Kidney (tissue), 14 donors: ENCODE data around the gene SNW1. TPM values are rescaled to one million over a fixed set of nuclear protein-coding genes. Genes with fewer than 3 reads are reported as not detected.
"Not testable (repeated sequence)": the region's sequence is repeated elsewhere in the genome, so short reads cannot be mapped to it uniquely, and the experiment has no call there.

Source experiments
- DNase-seq, 5 donors: peaks; one replicate each; pipeline ENCODE4 v3.0.0-alpha.2; 2013 to 2020
- FAIRE-seq: peaks from 2 replicates; lab custom pipeline; 2012; peaks lifted over from hg19 to GRCh38; lab: Jason Lieb, UNC
- H3K27ac ChIP-seq, 2 donors: one replicate each; pipeline ENCODE4 v1.7.0; 2013; ENCODE audit warnings: low read depth in 2 of 2, low read length in 2 of 2, inconsistent platforms in 1 of 2
- H3K27me3 ChIP-seq: one replicate; pipeline ENCODE4 v1.7.1; 2013; ENCODE audit warnings: low read length, inconsistent platforms; ENCODE audit not compliant: control insufficient read depth, insufficient read depth
- H3K36me3 ChIP-seq, 3 donors: one replicate each; pipeline versions ENCODE4 v1.7.0 to v1.7.1; 2013; ENCODE audit warnings: low read length in 3 of 3, control low read depth in 1 of 3, inconsistent platforms in 1 of 3; ENCODE audit not compliant: insufficient read depth in 3 of 3, control insufficient read depth in 2 of 3
- H3K4me1 ChIP-seq, 3 donors: one replicate each; pipeline versions ENCODE4 v1.7.0 to v1.7.1; 2013; ENCODE audit warnings: low read length in 3 of 3, inconsistent platforms in 1 of 3, low read depth in 1 of 3; ENCODE audit not compliant: control insufficient read depth in 2 of 3, insufficient read depth in 2 of 3
- H3K4me3 ChIP-seq, 3 donors: one replicate each; pipeline versions ENCODE4 v1.7.0 to v1.8.1; 2013; ENCODE audit warnings: low read length in 3 of 3, control low read depth in 1 of 3, inconsistent platforms in 1 of 3
- H3K9ac ChIP-seq, 3 donors: one replicate each; pipeline versions ENCODE4 v1.7.0 to v1.7.1; 2013; ENCODE audit warnings: low read length in 3 of 3, control low read depth in 1 of 3, inconsistent platforms in 1 of 3
- H3K9me3 ChIP-seq, 3 donors: one replicate each; pipeline versions ENCODE4 v1.7.0 to v1.7.1; 2013; ENCODE audit warnings: low read length in 3 of 3, control low read depth in 1 of 3, inconsistent platforms in 1 of 3; ENCODE audit not compliant: control insufficient read depth in 2 of 3, insufficient read depth in 1 of 3
- intact Hi-C: fragments of 100-400 bp; cut with DNase I; formaldehyde crosslinking; loops from one replicate; pipeline ENCODE4 v1.11.1; 2022
- polyA plus RNA-seq: library from polyadenylated mRNA; stranded (reverse); fragments of 350-450 nt; fragmentation: Illumina TruSeq; extraction: RNeasy Lipid Tissue Mini Kit (QIAGEN cat#74804); gene quantifications from one replicate; pipeline ENCODE4 v1.2.3, GENCODE V29; 2014; ENCODE audit warnings: low read depth, low replicate concordance; ENCODE audit not compliant: insufficient read depth
- total RNA-seq: library from RNA; stranded (reverse); fragmentation: NEBNext Ultra II Directional; extraction: Animal tissue kit (Norgen Biotek cat#: 25700); gene quantifications from one replicate; pipeline ENCODE4 v1.2.1, GENCODE V29; 2021
- TF ChIP-seq, protein P1 (sequence below): IDR thresholded peaks from 3 replicates; pipeline ENCODE4 v1.5.1; 2012; ENCODE audit warnings: mild to moderate bottlenecking, moderate library complexity, borderline replicate concordance; ENCODE audit not compliant: insufficient read depth; ENCODE audit errors: extremely low read depth
- donor health status: control.
- donor health status: control.
- donor health status: control.
- donor health status: control.
- donor health status: control.
- donor health status: DM: yes; HTN: yes; CAD: no.
- donor health status: Normal renal cell carcinoma (clear cell type).

The SNW1 gene
- total and polyA plus RNA-seq, 2 donors from 2014 or later: 37.8 to 63.9 TPM

DNA sequence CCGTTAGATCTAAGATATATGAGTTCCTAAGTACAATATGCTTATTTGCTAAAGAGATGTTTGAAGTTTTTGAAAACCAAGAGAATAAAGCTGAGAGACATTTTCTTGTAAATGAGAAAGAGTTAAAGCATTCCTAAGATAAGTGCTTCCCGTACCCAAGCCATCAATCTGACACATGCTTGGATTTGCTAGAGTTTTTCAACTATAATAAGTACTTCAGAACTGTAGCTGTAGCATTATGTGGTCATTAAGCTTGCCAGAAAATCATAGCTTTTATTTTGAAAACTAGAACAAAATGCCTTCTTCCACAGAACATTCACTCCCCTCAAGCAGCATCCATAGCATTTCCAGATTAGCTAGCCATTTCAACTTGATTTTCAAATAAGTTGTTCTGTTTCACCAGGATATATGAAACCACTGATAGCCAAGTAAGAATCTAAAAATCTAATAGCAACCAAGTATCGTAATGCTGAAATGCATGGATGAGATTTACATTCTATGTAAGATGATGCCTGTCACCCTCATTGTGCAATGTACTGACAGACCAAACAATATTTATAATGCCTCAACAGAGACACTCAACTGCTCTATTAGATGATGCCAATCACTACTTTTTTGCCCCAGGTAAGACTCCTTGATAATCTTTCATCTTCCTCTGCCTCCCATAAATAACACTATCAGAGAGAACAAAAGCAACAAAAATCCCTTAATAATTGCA, 8.0 kb downstream of the SNW1 start:
- Histone ChIP-seq H3K4me3 (no peak overlapping the region), H3K9me3 (no peaks in the 10 kb centered on the region), H3K4me1 (peaks cover 0 to 5% (median 0%) of the 10 kb centered on the region in 3 donors), H3K27ac (no peak overlapping the region), H3K9ac (no peak overlapping the region), H3K36me3 (peaks cover 7 to 33% (median 17%) of the 10 kb centered on the region in 3 donors), H3K27me3 (no peaks in the 10 kb centered on the region)
- TF ChIP-seq, protein P1, sequence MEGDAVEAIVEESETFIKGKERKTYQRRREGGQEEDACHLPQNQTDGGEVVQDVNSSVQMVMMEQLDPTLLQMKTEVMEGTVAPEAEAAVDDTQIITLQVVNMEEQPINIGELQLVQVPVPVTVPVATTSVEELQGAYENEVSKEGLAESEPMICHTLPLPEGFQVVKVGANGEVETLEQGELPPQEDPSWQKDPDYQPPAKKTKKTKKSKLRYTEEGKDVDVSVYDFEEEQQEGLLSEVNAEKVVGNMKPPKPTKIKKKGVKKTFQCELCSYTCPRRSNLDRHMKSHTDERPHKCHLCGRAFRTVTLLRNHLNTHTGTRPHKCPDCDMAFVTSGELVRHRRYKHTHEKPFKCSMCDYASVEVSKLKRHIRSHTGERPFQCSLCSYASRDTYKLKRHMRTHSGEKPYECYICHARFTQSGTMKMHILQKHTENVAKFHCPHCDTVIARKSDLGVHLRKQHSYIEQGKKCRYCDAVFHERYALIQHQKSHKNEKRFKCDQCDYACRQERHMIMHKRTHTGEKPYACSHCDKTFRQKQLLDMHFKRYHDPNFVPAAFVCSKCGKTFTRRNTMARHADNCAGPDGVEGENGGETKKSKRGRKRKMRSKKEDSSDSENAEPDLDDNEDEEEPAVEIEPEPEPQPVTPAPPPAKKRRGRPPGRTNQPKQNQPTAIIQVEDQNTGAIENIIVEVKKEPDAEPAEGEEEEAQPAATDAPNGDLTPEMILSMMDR: no peak
- intact Hi-C loops: no loop called here
- no peak for FAIRE-seq
- DNase-seq: no peak

DNA sequence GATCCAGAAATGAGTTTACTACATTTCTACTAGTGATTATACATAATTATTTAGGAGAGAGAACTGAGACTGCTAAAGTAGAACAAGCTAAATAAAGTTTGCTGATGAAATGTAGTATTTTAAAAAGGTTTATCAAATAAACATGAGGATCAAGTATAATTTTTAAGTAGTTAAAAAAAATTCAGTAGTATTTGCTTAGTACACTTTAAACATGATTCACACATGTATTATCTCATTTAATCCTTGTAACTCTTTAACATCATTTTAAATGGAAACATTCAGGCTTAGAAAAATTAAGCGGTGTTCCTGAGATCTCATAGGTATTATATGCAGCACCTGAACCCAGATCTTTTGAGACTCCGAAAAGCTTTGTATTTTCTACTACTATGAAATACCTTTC, 8.7 kb downstream of the SNW1 start:
- TF ChIP-seq, protein P1: no peak
- intact Hi-C loops: no loop called here
- FAIRE-seq (peak; percentile 3), DNase-seq (no peak)
- Histone ChIP-seq H3K27me3 (no peaks in the 10 kb centered on the region), H3K4me3 (no peak overlapping the region), H3K9me3 (no peaks in the 10 kb centered on the region), H3K4me1 (peaks cover 0 to 5% (median 0%) of the 10 kb centered on the region in 3 donors), H3K36me3 (peaks cover 7 to 33% (median 17%) of the 10 kb centered on the region in 3 donors), H3K27ac (no peak overlapping the region), H3K9ac (no peak overlapping the region)

DNA sequence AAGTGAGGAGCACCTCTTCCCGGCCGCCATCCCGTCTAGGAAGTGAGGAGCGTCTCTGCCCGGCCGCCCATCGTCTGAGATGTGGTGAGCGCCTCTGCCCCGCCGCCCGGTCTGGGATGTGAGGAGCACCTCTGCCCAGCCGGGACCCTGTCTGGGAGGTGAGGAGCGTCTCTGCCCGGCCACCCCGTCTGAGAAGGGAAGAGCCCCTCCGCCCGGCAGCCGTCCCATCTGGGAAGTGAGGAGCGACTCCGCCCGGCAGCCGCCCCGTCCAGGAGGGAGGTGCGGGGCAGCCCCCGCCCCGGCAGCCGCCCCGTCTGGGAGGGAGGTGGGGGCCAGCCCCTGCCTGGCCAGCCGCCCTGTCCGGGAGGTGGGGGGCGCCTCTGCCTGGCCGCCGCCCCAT, 13.5 kb downstream of the SNW1 start:
- FAIRE-seq, DNase-seq, H3K9ac ChIP-seq, H3K4me1 ChIP-seq, H3K27ac ChIP-seq, H3K27me3 ChIP-seq, intact Hi-C loops, H3K4me3 ChIP-seq, H3K9me3 ChIP-seq: not testable (repeated sequence)
- peaks cover 13 to 39% (median 13%) of the 10 kb centered on the region in 3 donors for H3K36me3 ChIP-seq

DNA sequence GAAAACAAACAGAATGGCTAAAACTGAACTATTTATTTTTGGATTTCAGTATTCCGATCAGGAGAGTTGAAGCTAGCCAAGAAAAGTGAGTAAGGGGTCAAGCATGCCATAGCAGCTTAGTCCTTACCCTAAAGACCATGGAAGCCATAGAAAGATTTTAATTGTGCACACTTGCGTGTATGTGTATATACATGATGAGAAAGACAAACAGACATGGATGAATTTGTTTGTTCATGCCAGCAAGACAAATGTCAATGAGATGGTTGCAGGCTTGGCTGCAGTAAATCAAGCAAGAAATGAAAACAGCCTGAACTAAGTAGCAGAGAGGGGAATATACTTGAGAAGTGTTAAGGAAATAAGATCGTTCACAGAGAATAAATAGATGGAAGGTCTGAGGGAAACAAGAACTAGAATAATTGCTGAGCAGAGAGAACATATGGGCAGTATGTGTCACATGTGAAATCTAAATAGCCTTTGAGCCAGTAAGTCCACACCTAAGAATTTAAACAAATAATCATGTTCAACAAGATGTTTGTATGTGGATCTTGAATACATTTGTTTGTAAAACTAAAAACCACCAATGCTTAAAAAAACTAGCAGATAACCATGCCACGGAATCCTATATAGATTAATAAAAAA, 14.8 kb downstream of the SNW1 start:
- TF ChIP-seq, protein P1: no peak
- Histone ChIP-seq H3K36me3 (peaks cover 10 to 40% (median 13%) of the 10 kb centered on the region in 3 donors), H3K9ac (no peak overlapping the region)

More for the DNA sequence above, 14.8 kb downstream of the SNW1 start:
- intact Hi-C loops: no loop called here
- Histone ChIP-seq H3K9me3 (no peaks in the 10 kb centered on the region), H3K4me1 (no peaks in the 10 kb centered on the region), H3K27me3 (no peaks in the 10 kb centered on the region), H3K27ac (no peak overlapping the region), H3K4me3 (no peak overlapping the region)
- FAIRE-seq: no peak
- no peak for DNase-seq
